ENCODE results near the gene GAS2L2. TPM values are rescaled to one million over a fixed set of nuclear protein-coding genes. Genes with fewer than 3 reads are reported as not detected.

GAS2L2 gene
- total RNA-seq, 1 donor from 2014 or later = not detected

- TF ChIP-seq EZH2 (IDR thresholded peaks at IDR 0.05) (no peak), EZH2phosphoT487 (IDR thresholded peaks at IDR 0.05) (no peak), CTCF (IDR thresholded peaks at IDR 0.05) (no peak)
- Mint-ChIP-seq H3K27me3 (ENCODE audit: insufficient read depth, low read depth) (no peaks in the 10 kb centered on the region), H3K9me3 (no peaks in the 10 kb centered on the region), H3K4me1 (peaks cover 3% of the 10 kb centered on the region), H3K4me3 (no peak overlapping the region), H3K27ac (no peak overlapping the region), H3K36me3 (peaks cover 9% of the 10 kb centered on the region)
- Histone ChIP-seq H4K20me1 (ENCODE audit: low read depth) (peaks cover 18% of the 10 kb centered on the region), H3K79me2 (ENCODE audit: low read depth) (no peaks in the 10 kb centered on the region), H2AFZ (replicated peaks) (no peak overlapping the region), H3K4me3 (no peak overlapping the region), H3F3A (ENCODE audit: low read depth) (peaks cover 27% of the 10 kb centered on the region), H3K9me3 (ENCODE audit: low read depth) (no peaks in the 10 kb centered on the region), H3K4me2 (no peak overlapping the region), H3K27ac (peak overlapping the region; percentile 31), H3K4me1 (peaks cover 24% of the 10 kb centered on the region), H3K9ac (no peak overlapping the region), H3K27me3 (no peaks in the 10 kb centered on the region), H3K36me3 (peaks cover 7% of the 10 kb centered on the region)
- peak; percentile 32 for DNase-seq (ENCODE audit: low spot score)
Observed at GRCh38 chr17:35710950-35711349, 42.1 kb downstream of the GAS2L2 start.

GRCh38 chr17:35709874-35710273 is 43.2 kb downstream of the GAS2L2 start:
- TF ChIP-seq CTCF (IDR thresholded peaks at IDR 0.05) (no peak), EZH2 (IDR thresholded peaks at IDR 0.05) (no peak), EZH2phosphoT487 (IDR thresholded peaks at IDR 0.05) (no peak)
- H3K9me3 Mint-ChIP-seq = no peaks in the 10 kb centered on the region
- H3K4me1 ChIP-seq = peaks cover 13% of the 10 kb centered on the region

GRCh38 chr17:35708951-35709350 is 44.1 kb downstream of the GAS2L2 start:
- H3K27me3 ChIP-seq = no peaks in the 10 kb centered on the region
- no peaks in the 10 kb centered on the region for H3K9me3 ChIP-seq (ENCODE audit: low read depth)
- Mint-ChIP-seq H3K36me3 (peaks cover 10% of the 10 kb centered on the region), H3K9me3 (no peaks in the 10 kb centered on the region), H3K4me1 (peaks cover 3% of the 10 kb centered on the region), H3K4me3 (no peak overlapping the region), H3K27ac (peak overlapping the region; percentile 22), H3K27me3 (ENCODE audit: insufficient read depth, low read depth) (no peaks in the 10 kb centered on the region)
- no peak overlapping the region for H3K4me2 ChIP-seq
- H3K9ac ChIP-seq = no peak overlapping the region
- peaks cover 5% of the 10 kb centered on the region for H3K4me1 ChIP-seq
- no peak overlapping the region for H3K27ac ChIP-seq
- H3F3A ChIP-seq (ENCODE audit: low read depth) = peaks cover 27% of the 10 kb centered on the region
- no peak for TF ChIP-seq EZH2phosphoT487 (IDR thresholded peaks at IDR 0.05)
- TF ChIP-seq EZH2 (IDR thresholded peaks at IDR 0.05) = no peak
- no peak for TF ChIP-seq CTCF (IDR thresholded peaks at IDR 0.05)
- peaks cover 7% of the 10 kb centered on the region for H3K36me3 ChIP-seq
- no peak for DNase-seq (ENCODE audit: low spot score)
- H3K4me3 ChIP-seq = no peak overlapping the region
- peaks cover 5% of the 10 kb centered on the region for H4K20me1 ChIP-seq (ENCODE audit: low read depth)
- H3K79me2 ChIP-seq (ENCODE audit: low read depth) = no peaks in the 10 kb centered on the region
- H2AFZ ChIP-seq (replicated peaks) = no peak overlapping the region

More at GRCh38 chr17:35709874-35710273, 43.2 kb downstream of the GAS2L2 start:
- Histone ChIP-seq H3K4me2 (no peak overlapping the region), H3K4me3 (no peak overlapping the region), H2AFZ (replicated peaks) (no peak overlapping the region), H3K79me2 (ENCODE audit: low read depth) (no peaks in the 10 kb centered on the region), H3K9ac (no peak overlapping the region), H4K20me1 (ENCODE audit: low read depth) (peaks cover 7% of the 10 kb centered on the region), H3F3A (ENCODE audit: low read depth) (peaks cover 27% of the 10 kb centered on the region), H3K27me3 (no peaks in the 10 kb centered on the region), H3K36me3 (peaks cover 7% of the 10 kb centered on the region), H3K27ac (no peak overlapping the region), H3K9me3 (ENCODE audit: low read depth) (no peaks in the 10 kb centered on the region)
- H3K36me3 Mint-ChIP-seq = peaks cover 9% of the 10 kb centered on the region
- H3K4me1 Mint-ChIP-seq = peaks cover 3% of the 10 kb centered on the region
- no peak for DNase-seq (ENCODE audit: low spot score)
- H3K27ac Mint-ChIP-seq = no peak overlapping the region
- no peak overlapping the region for H3K4me3 Mint-ChIP-seq
- no peaks in the 10 kb centered on the region for H3K27me3 Mint-ChIP-seq (ENCODE audit: insufficient read depth, low read depth)

Data from neural progenitor cell (in vitro differentiated cells).